H1 (cell line): ENCODE data around the gene IRF8. TPM values are rescaled to one million over a fixed set of nuclear protein-coding genes. Genes with fewer than 3 reads are reported as not detected.

Experiments used
- ASH2L ChIP-seq: fragments of 200-600, 300-600 bp; sonication (generic); IDR thresholded peaks from one replicate; pipeline ENCODE4 v1.7.1; 2017; ENCODE audit warnings: low read length
- CHD7 ChIP-seq: fragments of 300-600 bp; sonication (generic); IDR thresholded peaks from 2 replicates; pipeline ENCODE4 v1.7.1; 2012; ENCODE audit warnings: low read length, moderate library complexity, mild to moderate bottlenecking, inconsistent platforms; ENCODE audit not compliant: insufficient replicate concordance
- CTCF ChIP-seq, 3 experiments: IDR thresholded peaks; 1 replicate in 2 of 3; 2 replicates in 1 of 3; pipeline versions ENCODE4 v1.5.1 to v1.6.1; 2011; ENCODE audit warnings: low read length in 3 of 3, mild to moderate bottlenecking in 3 of 3, inconsistent platforms in 2 of 3, low read depth in 1 of 3, moderate library complexity in 1 of 3; ENCODE audit not compliant: insufficient read depth in 1 of 3; ENCODE audit errors: control extremely low read depth in 1 of 3
- HDAC2 ChIP-seq, 2 experiments: fragments of 300-600 bp in 1 of 2; sonication (generic) in 1 of 2; IDR thresholded peaks; 2 replicates each; pipeline ENCODE4 v1.6.1; 2011 to 2012; ENCODE audit warnings: low read depth in 2 of 2, low read length in 2 of 2, mild to moderate bottlenecking in 2 of 2, moderate library complexity in 2 of 2, borderline replicate concordance in 1 of 2, inconsistent platforms in 1 of 2
- NRF1 ChIP-seq: IDR thresholded peaks from 2 replicates; pipeline ENCODE4 v1.6.1; 2011; ENCODE audit warnings: mild to moderate bottlenecking, low read depth, low read length, improper control_type of control experiment
- RXRA ChIP-seq: IDR thresholded peaks from 2 replicates; pipeline ENCODE4 v1.6.1; 2011; ENCODE audit warnings: low read depth, mild to moderate bottlenecking, low read length, moderate library complexity; ENCODE audit not compliant: insufficient read depth
- SRF ChIP-seq: IDR thresholded peaks from 2 replicates; pipeline ENCODE4 v1.6.1; 2011; ENCODE audit warnings: mild to moderate bottlenecking, low read depth, low read length, moderate library complexity
- TEAD4 ChIP-seq: IDR thresholded peaks from 2 replicates; pipeline ENCODE4 v1.6.1; 2012; ENCODE audit warnings: low read depth, low read length, inconsistent platforms, mixed read lengths
- ZNF274 ChIP-seq: IDR thresholded peaks from 2 replicates; pipeline ENCODE4 v1.7.0; 2012; ENCODE audit warnings: low read length, borderline replicate concordance; ENCODE audit errors: extremely low read depth
- polyA plus RNA-seq, 7 experiments: library from polyadenylated mRNA; depleted of rRNA in 3 of 7; stranded (reverse) in 5 of 7; unstranded in 2 of 7; fragments of >200 nt in 5 of 7; fragments of 200-250 nt in 2 of 7; gene quantifications; 1 replicate in 5 of 7; 2 replicates in 1 of 7; 4 replicates in 1 of 7; pipeline versions ENCODE4 v1.2.1 to v1.2.3, GENCODE V29; 2011 to 2013; ENCODE audit warnings: missing spikeins in 2 of 7, mixed read lengths in 2 of 7
- total RNA-seq: library from RNA; stranded (reverse); fragmentation: NEBNext Ultra II Directional; extraction: Animal tissue kit (Norgen Biotek cat#: 25700); gene quantifications from 2 replicates; pipeline ENCODE4 v1.2.1, GENCODE V29; 2021

Gene IRF8
- total and polyA plus RNA-seq, 2 of the 8 experiments (the other 6 are each of a cell fraction or from before 2014, with no cell fraction given) = 0.35 to 2.0 TPM

GRCh38 chr16:85955566-85955965, 56.6 kb downstream of the IRF8 start (continued):
- TF ChIP-seq CHD7 (no peak), CTCF (IDR thresholded peaks at IDR 0.05; ENCODE audit: control extremely low read depth in 1 of 3, insufficient read depth in 1 of 3, low read depth in 1 of 3, low read length in 3 of 3) (no peak), TEAD4 (no peak), ZNF274 (no peak), HDAC2 (IDR thresholded peaks at IDR 0.05; ENCODE audit: borderline replicate concordance in 1 of 2, low read depth in 2 of 2, low read length in 2 of 2) (no peak), RXRA (no peak), NRF1 (no peak), ASH2L (no peak), SRF (no peak)
